Hematopoietic multipotent progenitor cell treated with erythropoietin and hydrocortisone succinate and interleukin-3 and kit ligand, for 4 days (in vitro differentiated cells): ENCODE measurements around the gene PACSIN3.
"Not testable (repeated sequence)": the region's sequence is repeated elsewhere in the genome, so short reads cannot be mapped to it uniquely, and the experiment has no call there.

Source experiments
- DNase-seq: peaks from one replicate; pipeline ENCODE4 v3.0.0-alpha.2; 2015

Gene PACSIN3

GRCh38 chr11:47186076-47186699 lies at the start of gene PACSIN3:
Gene PACSIN3, minus strand, starts transcription at chr11:47186434. Its CDS starts 3,707 bp downstream, at chr11:47182727.
- peak; percentile 56 for DNase-seq

GRCh38 chr11:47235163-47235562 lies 48.9 kb upstream of the PACSIN3 start:
- no peak for DNase-seq

GRCh38 chr11:47234669-47235100 lies 48.5 kb upstream of the PACSIN3 start:
- no peak for DNase-seq

- DNase-seq, result peak; percentile 67
Measured at GRCh38 chr11:47233989-47234668, 47.9 kb upstream of the PACSIN3 start.

- DNase-seq, result no peak
Measured at GRCh38 chr11:47233051-47233450, 46.8 kb upstream of the PACSIN3 start.

- no peak for DNase-seq
Measured at GRCh38 chr11:47229161-47229560, 42.9 kb upstream of the PACSIN3 start.

GRCh38 chr11:47225552-47226400 lies 39.5 kb upstream of the PACSIN3 start:
- no peak for DNase-seq

GRCh38 chr11:47222696-47223095 lies 36.5 kb upstream of the PACSIN3 start:
- DNase-seq, result no peak

GRCh38 chr11:47220401-47220821 lies 34.2 kb upstream of the PACSIN3 start:
- DNase-seq, result no peak

GRCh38 chr11:47216121-47216798 lies 30.0 kb upstream of the PACSIN3 start:
- peak; percentile 81 for DNase-seq

GRCh38 chr11:47215366-47215910 lies 29.2 kb upstream of the PACSIN3 start:
- no peak for DNase-seq

GRCh38 chr11:47213950-47214565 lies 27.8 kb upstream of the PACSIN3 start:
- DNase-seq, result peak; percentile 98

- DNase-seq, result no peak
Measured at GRCh38 chr11:47212938-47213337, 26.7 kb upstream of the PACSIN3 start.

GRCh38 chr11:47208628-47209027 lies 22.4 kb upstream of the PACSIN3 start:
- no peak for DNase-seq

- not testable (repeated sequence) for DNase-seq
Measured at GRCh38 chr11:47208008-47208552, 21.8 kb upstream of the PACSIN3 start.

- no peak for DNase-seq
Measured at GRCh38 chr11:47207459-47207858, 21.2 kb upstream of the PACSIN3 start.

- not testable (repeated sequence) for DNase-seq
Measured at GRCh38 chr11:47206577-47206976, 20.3 kb upstream of the PACSIN3 start.

- DNase-seq, result no peak
Measured at GRCh38 chr11:47204637-47204989, 18.4 kb upstream of the PACSIN3 start.

- DNase-seq, result no peak
Measured at GRCh38 chr11:47202576-47202975, 16.3 kb upstream of the PACSIN3 start.

GRCh38 chr11:47201015-47201414 lies 14.8 kb upstream of the PACSIN3 start:
- no peak for DNase-seq

GRCh38 chr11:47198161-47198560 lies 11.9 kb upstream of the PACSIN3 start:
- not testable (repeated sequence) for DNase-seq

GRCh38 chr11:47192111-47192510 lies 5.9 kb upstream of the PACSIN3 start:
- DNase-seq, result no peak
